Motor neuron (in vitro differentiated cells): Measurements from ENCODE around the gene ZNF605. TPM values are rescaled to one million over a fixed set of nuclear protein-coding genes. Genes with fewer than 3 reads are reported as not detected.
"Not testable (repeated sequence)": the region's sequence is repeated elsewhere in the genome, so short reads cannot be mapped to it uniquely, and the experiment has no call there.

ENCODE experiments used
- ATAC-seq, 8 experiments: fragments of 200-7000 bp; cut with Tn5 transposase; replicated peaks in 6 of 8; 2 replicates each; pipeline ENCODE4 v1.8.0; 2021; ENCODE audit warnings: mild to moderate bottlenecking in 8 of 8, moderate library complexity in 8 of 8
- H3K27ac ChIP-seq, 2 donors: fragments of 250-450 bp; sonication (Bioruptor Pico); 2 replicates each; pipeline ENCODE4 v1.9.0; 2021; ENCODE audit warnings: antibody characterized with exemption in 2 of 2, mild to moderate bottlenecking in 2 of 2, moderate library complexity in 1 of 2
- H3K4me1 ChIP-seq, 2 donors: fragments of 250-450 bp; sonication (Bioruptor Pico); replicated peaks in 1 of 2; 2 replicates each; pipeline ENCODE4 v1.6.1; 2021; ENCODE audit warnings: antibody characterized with exemption in 2 of 2, mild to moderate bottlenecking in 2 of 2, moderate library complexity in 1 of 2
- H3K4me3 ChIP-seq, 5 donors: fragments of 250-450 bp; sonication (Bioruptor Pico); 2 replicates each; pipeline ENCODE4 v1.9.0; 2021; ENCODE audit warnings: antibody characterized with exemption in 5 of 5, mild to moderate bottlenecking in 5 of 5, moderate library complexity in 4 of 5
- WGBS, 10 experiments: fragments of 450-650 bp; shearing (Covaris generic); methylation state at CpG; one replicate each; pipeline ENCODE4 v1.0.0; 2022; 5-methylcytosine and 5-hydroxymethylcytosine counted together
- in situ Hi-C, 9 experiments: fragments of 400-800 bp; cut with MboI; loops; one replicate each; pipeline ENCODE4 v1.15.0; 2021; ENCODE audit warnings: low sequenced_read_pairs in 9 of 9, low pct_unique_long_range_greater_than_20kb in 2 of 9; ENCODE audit not compliant: unreplicated experiment in 9 of 9
- total RNA-seq, 8 experiments: library from RNA; unstranded; fragments of 300-600 nt; gene quantifications; 2 replicates each; pipeline versions ENCODE4 v1.2.3 to v1.2.4, GENCODE V29; 2022

Gene ZNF605
- total RNA-seq, result 10 to 100 TPM in 3 of 8 experiments, 1 to 10 TPM in 5; 7.6 to 22.5 (median 9.2) TPM

- peak; percentile 84 to 95 (median 93) for ATAC-seq
- Histone ChIP-seq H3K27ac (peak within 1 kb of the TSS; percentile 99), H3K4me3 (peak within 1 kb of the TSS; percentile 70 to 99 (median 89)), H3K4me1 (peaks cover 4 to 9% of the 10 kb centered on the region in 2 donors)
- 0 to 67% (median 35%) methylated on average over 2 to 15 of the region's 67 CpGs; no CpG with 5 or more reads in 3 of the 10 experiments for WGBS, 10 experiments
- in situ Hi-C loops, result no loop called here
Measured at GRCh38 chr12:132956011-132956788, at the start of gene ZNF605. Gene ZNF605 (minus strand): TSS chr12:132956306. CDS start chr12:132945635, 10,671 bp downstream.

- no peaks in the 10 kb centered on the region for H3K4me1 ChIP-seq
- H3K4me3 ChIP-seq, result no peak overlapping the region
- H3K27ac ChIP-seq, result no peak overlapping the region
- in situ Hi-C loops, result no loop called here
- 33 to 80% methylated on average over 1 of the region's 1 CpG; no CpG with 5 or more reads in 8 of the 10 experiments for WGBS, 10 experiments
- no peak for ATAC-seq
Measured at GRCh38 chr12:132998741-132999140, 42.6 kb upstream of the ZNF605 start.

GRCh38 chr12:132986885-132987225 lies 30.7 kb upstream of the ZNF605 start:
- peak in 3 of 8 experiments; percentile 7 to 34 (median 24) for ATAC-seq
- peak overlapping the region; percentile 66 to 99 (median 79) for H3K4me3 ChIP-seq
- 0 to 40% (median 14%) methylated on average over 1 to 5 of the region's 11 CpGs; no CpG with 5 or more reads in 2 of the 10 experiments for WGBS, 10 experiments
- in situ Hi-C loops, result no loop called here
- H3K27ac ChIP-seq, result peak overlapping the region; percentile 71 to 85
- peaks cover 6% of the 10 kb centered on the region in 2 donors for H3K4me1 ChIP-seq

- in situ Hi-C loops, result no loop called here
- Histone ChIP-seq H3K4me3 (peak within 1 kb of the TSS; percentile 66 to 99 (median 79)), H3K27ac (peak within 1 kb of the TSS; percentile 71 to 85), H3K4me1 (peaks cover 6% of the 10 kb centered on the region in 2 donors)
- 0 to 10% (median 1%) methylated on average over 3 to 16 of the region's 76 CpGs; no CpG with 5 or more reads in 4 of the 10 experiments for WGBS, 10 experiments
- peak; percentile 95 to 100 (median 98) for ATAC-seq
Measured at GRCh38 chr12:132986001-132986884, 30.1 kb upstream of the ZNF605 start, which contains the start of gene ZNF26. Gene ZNF26 (plus strand): TSS chr12:132986367. CDS start chr12:132986841, 474 bp downstream.

GRCh38 chr12:132976870-132977269 lies 20.8 kb upstream of the ZNF605 start:
- in situ Hi-C loops, ATAC-seq, H3K4me1 ChIP-seq, H3K27ac ChIP-seq, H3K4me3 ChIP-seq: not testable (repeated sequence)
- WGBS, 10 experiments, result 0 to 100% (median 68%) methylated on average over 2 to 8 of the region's 13 CpGs; no CpG with 5 or more reads in 6 of the 10 experiments

- no peaks in the 10 kb centered on the region for H3K4me1 ChIP-seq
- H3K27ac ChIP-seq, result no peak overlapping the region
- ATAC-seq, result no peak
- no peak overlapping the region for H3K4me3 ChIP-seq
- 0 to 33% (median 17%) methylated on average over 1 of the region's 1 CpG; no CpG with 5 or more reads in 2 of the 10 experiments for WGBS, 10 experiments
- in situ Hi-C loops, result no loop called here
Measured at GRCh38 chr12:132972374-132972773, 16.3 kb upstream of the ZNF605 start.

- 86% methylated on average over 10 of the region's 21 CpGs; no CpG with 5 or more reads in 9 of the 10 experiments for WGBS, 10 experiments
- H3K4me3 ChIP-seq, result no peak overlapping the region
- no peak overlapping the region for H3K27ac ChIP-seq
- in situ Hi-C loops, result no loop called here
- no peak for ATAC-seq
- no peaks in the 10 kb centered on the region for H3K4me1 ChIP-seq
Measured at GRCh38 chr12:132967736-132968135, 11.6 kb upstream of the ZNF605 start.

GRCh38 chr12:132966676-132967415 lies 10.7 kb upstream of the ZNF605 start:
- in situ Hi-C loops, result no loop called here
- ATAC-seq, result no peak
- H3K4me1 ChIP-seq, result no peaks in the 10 kb centered on the region
- 20 to 100% (median 86%) methylated on average over 1 to 2 of the region's 12 CpGs; no CpG with 5 or more reads in 5 of the 10 experiments for WGBS, 10 experiments
- no peak overlapping the region for H3K27ac ChIP-seq
- no peak overlapping the region for H3K4me3 ChIP-seq

- no peak overlapping the region for H3K4me3 ChIP-seq
- ATAC-seq, result no peak
- H3K27ac ChIP-seq, result no peak overlapping the region
- WGBS, 10 experiments, result 80 to 97% (median 90%) methylated on average over 5 to 12 of the region's 12 CpGs
- in situ Hi-C loops, result no loop called here
- H3K4me1 ChIP-seq, result no peaks in the 10 kb centered on the region
Measured at GRCh38 chr12:132965796-132966195, 9.7 kb upstream of the ZNF605 start.

- ATAC-seq, result peak in 1 of 8 experiments; percentile 42
- H3K4me1 ChIP-seq, H3K4me3 ChIP-seq, in situ Hi-C loops, H3K27ac ChIP-seq: not testable (repeated sequence)
- WGBS, 10 experiments, result 54 to 67% (median 63%) methylated on average over 1 to 6 of the region's 10 CpGs; no CpG with 5 or more reads in 6 of the 10 experiments
Measured at GRCh38 chr12:132963947-132964346, 7.8 kb upstream of the ZNF605 start.

- whole genome bisulfite sequencing, 10 experiments, result 82 to 100% (median 98%) methylated on average over 1 to 13 of the region's 14 CpGs; no CpG with 5 or more reads in 4 of the 10 experiments
- H3K27ac ChIP-seq, H3K4me1 ChIP-seq, in situ Hi-C loops, H3K4me3 ChIP-seq, ATAC-seq: not testable (repeated sequence)
Measured at GRCh38 chr12:132961790-132962189, 5.7 kb upstream of the ZNF605 start.
